ENCODE results near the gene SLC22A3.
"Not testable (repeated sequence)": the region's sequence is repeated elsewhere in the genome, so short reads cannot be mapped to it uniquely, and the experiment has no call there.

SLC22A3 gene

GRCh38 chr6:160375561-160375949 is 27.4 kb downstream of the SLC22A3 start:
- no peak for DNase-seq

- no peak for DNase-seq
These were observed 28.3 kb downstream of the SLC22A3 start for GRCh38 chr6:160376445-160376844.

GRCh38 chr6:160378218-160378617 is 30.0 kb downstream of the SLC22A3 start:
- no peak for DNase-seq

GRCh38 chr6:160378882-160379281 is 30.7 kb downstream of the SLC22A3 start:
- no peak for DNase-seq

- DNase-seq = no peak
These were observed 31.3 kb downstream of the SLC22A3 start for GRCh38 chr6:160379466-160379865.

- DNase-seq = no peak
These were observed 34.8 kb downstream of the SLC22A3 start for GRCh38 chr6:160382946-160383345.

- DNase-seq = no peak
These were observed 38.8 kb downstream of the SLC22A3 start for GRCh38 chr6:160386869-160387530.

- DNase-seq = no peak
These were observed 39.9 kb downstream of the SLC22A3 start for GRCh38 chr6:160387916-160388643.

GRCh38 chr6:160388922-160389321 is 40.7 kb downstream of the SLC22A3 start:
- no peak for DNase-seq

- no peak for DNase-seq
These were observed 43.4 kb downstream of the SLC22A3 start for GRCh38 chr6:160391419-160392116.

GRCh38 chr6:160393442-160393841 is 45.3 kb downstream of the SLC22A3 start:
- not testable (repeated sequence) for DNase-seq

GRCh38 chr6:160393891-160394653 is 45.9 kb downstream of the SLC22A3 start:
- no peak for DNase-seq

GRCh38 chr6:160394654-160395035 is 46.5 kb downstream of the SLC22A3 start:
- DNase-seq = no peak

- DNase-seq = no peak
These were observed 47.0 kb downstream of the SLC22A3 start for GRCh38 chr6:160395187-160395586.

GRCh38 chr6:160396292-160396691 is 48.1 kb downstream of the SLC22A3 start:
- no peak for DNase-seq

GRCh38 chr6:160398674-160399271 is 50.6 kb downstream of the SLC22A3 start:
- DNase-seq = no peak

GRCh38 chr6:160400446-160400845 is 52.3 kb downstream of the SLC22A3 start:
- DNase-seq = no peak

- no peak for DNase-seq
These were observed 60.4 kb downstream of the SLC22A3 start for GRCh38 chr6:160408528-160408927.

GRCh38 chr6:160412993-160413392 is 64.8 kb downstream of the SLC22A3 start:
- no peak for DNase-seq

- DNase-seq = no peak
These were observed 69.0 kb downstream of the SLC22A3 start for GRCh38 chr6:160417146-160417545.

- no peak for DNase-seq
These were observed 69.4 kb downstream of the SLC22A3 start for GRCh38 chr6:160417550-160417949.

GRCh38 chr6:160418370-160418769 is 70.2 kb downstream of the SLC22A3 start:
- DNase-seq = no peak

GRCh38 chr6:160419488-160419887 is 71.3 kb downstream of the SLC22A3 start:
- DNase-seq = no peak

Measured in activated gamma-delta T cell treated with Interleukin-2 at 50 U/mL for 16 hours (primary cell).